Astrocyte (in vitro differentiated cells and primary cell): ENCODE measurements around the gene FGF8. TPM values are rescaled to one million over a fixed set of nuclear protein-coding genes. Genes with fewer than 3 reads are reported as not detected.

Experiments
- DNase-seq: peaks from one replicate; pipeline ENCODE4 v3.0.0-alpha.2; 2010; ENCODE audit warnings: low read depth
- FAIRE-seq: peaks from 2 replicates; lab custom pipeline; 2011; peaks lifted over from hg19 to GRCh38; lab: Jason Lieb, UNC
- H2AFZ ChIP-seq: 2 replicates; pipeline ENCODE4 v1.6.0; 2012; ENCODE audit warnings: low read depth, low read length, inconsistent platforms
- H3K27ac ChIP-seq: 2 replicates; pipeline ENCODE4 v1.5.1; 2011; ENCODE audit warnings: low read depth, low read length, inconsistent platforms
- H3K27me3 ChIP-seq: 2 replicates; pipeline ENCODE4 v1.6.0; 2011; ENCODE audit warnings: low read length, inconsistent platforms; ENCODE audit not compliant: insufficient read depth
- H3K36me3 ChIP-seq: 2 replicates; pipeline ENCODE4 v1.5.1; 2011; ENCODE audit warnings: low read length, inconsistent platforms; ENCODE audit not compliant: insufficient read depth
- H3K4me1 ChIP-seq: 2 replicates; pipeline ENCODE4 v1.5.1; 2011; ENCODE audit warnings: low read length, inconsistent platforms; ENCODE audit not compliant: insufficient read depth
- H3K4me2 ChIP-seq: 2 replicates; pipeline ENCODE4 v1.6.0; 2012; ENCODE audit warnings: low read length, inconsistent platforms
- H3K4me3 ChIP-seq: 2 replicates; pipeline ENCODE4 v1.5.1; 2011; ENCODE audit warnings: low read depth, mild to moderate bottlenecking, low read length, inconsistent platforms; ENCODE audit not compliant: insufficient read depth
- H3K79me2 ChIP-seq: 2 replicates; pipeline ENCODE4 v1.6.0; 2012; ENCODE audit warnings: mild to moderate bottlenecking, low read length, inconsistent platforms; ENCODE audit not compliant: insufficient read depth
- H3K9ac ChIP-seq: 2 replicates; pipeline ENCODE4 v1.6.0; 2012; ENCODE audit warnings: mild to moderate bottlenecking, low read length, inconsistent platforms
- H3K9me3 ChIP-seq: 2 replicates; pipeline ENCODE4 v1.5.1; 2012; ENCODE audit warnings: low read depth, mild to moderate bottlenecking, low read length, inconsistent platforms; ENCODE audit not compliant: insufficient read depth
- H4K20me1 ChIP-seq: 2 replicates; pipeline ENCODE4 v1.6.0; 2012; ENCODE audit warnings: low read length, inconsistent platforms; ENCODE audit not compliant: insufficient read depth
- H3K27ac Mint-ChIP-seq: one replicate; pipeline ENCODE4 v1.8.0; 2021; ENCODE audit warnings: mild to moderate bottlenecking, mixed read lengths; ENCODE audit not compliant: unreplicated experiment
- H3K27me3 Mint-ChIP-seq: one replicate; pipeline ENCODE4 v1.8.0; 2021; ENCODE audit warnings: low read depth, mixed read lengths; ENCODE audit not compliant: unreplicated experiment
- H3K36me3 Mint-ChIP-seq: one replicate; pipeline ENCODE4 v1.8.0; 2021; ENCODE audit warnings: low read depth, mixed read lengths; ENCODE audit not compliant: unreplicated experiment
- H3K4me1 Mint-ChIP-seq: one replicate; pipeline ENCODE4 v1.8.0; 2021; ENCODE audit warnings: low read depth, mixed read lengths; ENCODE audit not compliant: unreplicated experiment
- H3K4me3 Mint-ChIP-seq: one replicate; pipeline ENCODE4 v1.8.0; 2021; ENCODE audit warnings: mild to moderate bottlenecking, moderate library complexity, mixed read lengths; ENCODE audit not compliant: unreplicated experiment
- H3K9me3 Mint-ChIP-seq: one replicate; pipeline ENCODE4 v1.8.0; 2021; ENCODE audit warnings: mild to moderate bottlenecking, mixed read lengths; ENCODE audit not compliant: unreplicated experiment
- CTCF ChIP-seq: IDR thresholded peaks from 2 replicates; pipeline ENCODE4 v1.5.1; 2011; ENCODE audit warnings: low read depth, mild to moderate bottlenecking, inconsistent platforms, low read length, moderate library complexity; ENCODE audit not compliant: insufficient read depth
- EZH2 ChIP-seq: IDR thresholded peaks from 2 replicates; pipeline ENCODE4 v1.6.1; 2012; ENCODE audit warnings: mild to moderate bottlenecking, low read length, inconsistent platforms; ENCODE audit not compliant: insufficient read depth
- total RNA-seq: library from RNA; stranded (reverse); gene quantifications from 2 replicates; pipeline ENCODE4 v1.2.1, GENCODE V29; 2021

Gene FGF8
- total RNA-seq, 1 donor from 2014 or later, result 0.61 TPM

DNA sequence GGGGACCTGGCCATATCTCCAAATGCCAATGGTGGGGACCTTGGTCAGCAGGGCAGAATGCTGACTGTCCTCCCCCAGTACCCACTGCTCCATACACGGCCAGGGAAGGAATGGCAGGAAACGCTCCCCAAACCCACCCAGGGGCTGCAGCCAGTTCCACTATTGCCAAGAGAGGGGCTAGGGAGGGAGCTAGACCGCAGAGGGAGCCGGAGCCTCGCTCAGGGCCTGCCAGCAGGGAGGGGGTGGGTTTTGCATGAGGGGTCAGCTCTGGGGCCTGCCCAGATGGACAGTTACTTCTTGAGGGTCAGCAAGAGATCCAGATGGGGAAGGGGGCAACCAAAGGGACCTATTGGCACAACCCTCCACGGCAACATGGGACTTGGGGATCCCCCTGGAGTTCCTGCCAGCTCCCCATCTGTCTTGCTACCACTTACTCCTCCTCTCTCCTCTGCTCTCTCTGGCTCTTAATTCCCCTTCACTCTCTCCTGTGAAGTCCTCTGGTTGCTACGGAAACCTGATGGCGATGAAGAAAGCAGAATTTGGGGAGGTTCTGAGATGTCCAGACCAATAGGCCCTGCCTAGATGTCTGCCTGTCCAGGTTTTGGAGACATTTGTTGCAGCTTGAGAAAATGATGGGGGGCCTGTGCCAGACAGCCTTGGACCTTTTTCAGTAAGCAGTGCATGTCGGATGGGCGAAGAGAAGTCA, 12.6 kb downstream of the FGF8 start:
- DNase-seq, result no peak
- no peak for FAIRE-seq
- Mint-ChIP-seq H3K27ac (no peak overlapping the region), H3K4me1 (no peaks in the 10 kb centered on the region), H3K9me3 (peaks cover 2% of the 10 kb centered on the region), H3K36me3 (peaks cover 7% of the 10 kb centered on the region), H3K4me3 (no peak overlapping the region), H3K27me3 (peaks cover 71% of the 10 kb centered on the region)
- H3K79me2 ChIP-seq, result no peaks in the 10 kb centered on the region
- H3K4me2 ChIP-seq, result no peak overlapping the region
- no peak overlapping the region for H3K9ac ChIP-seq
- no peaks in the 10 kb centered on the region for H4K20me1 ChIP-seq
- no peaks in the 10 kb centered on the region for H3K36me3 ChIP-seq
- H3K9me3 ChIP-seq, result no peaks in the 10 kb centered on the region
- no peak overlapping the region for H2AFZ ChIP-seq
- no peak overlapping the region for H3K4me3 ChIP-seq
- no peaks in the 10 kb centered on the region for H3K4me1 ChIP-seq
- no peak overlapping the region for H3K27ac ChIP-seq
- peaks cover 27% of the 10 kb centered on the region for H3K27me3 ChIP-seq
- TF ChIP-seq CTCF (no peak), EZH2 (no peak)

DNA sequence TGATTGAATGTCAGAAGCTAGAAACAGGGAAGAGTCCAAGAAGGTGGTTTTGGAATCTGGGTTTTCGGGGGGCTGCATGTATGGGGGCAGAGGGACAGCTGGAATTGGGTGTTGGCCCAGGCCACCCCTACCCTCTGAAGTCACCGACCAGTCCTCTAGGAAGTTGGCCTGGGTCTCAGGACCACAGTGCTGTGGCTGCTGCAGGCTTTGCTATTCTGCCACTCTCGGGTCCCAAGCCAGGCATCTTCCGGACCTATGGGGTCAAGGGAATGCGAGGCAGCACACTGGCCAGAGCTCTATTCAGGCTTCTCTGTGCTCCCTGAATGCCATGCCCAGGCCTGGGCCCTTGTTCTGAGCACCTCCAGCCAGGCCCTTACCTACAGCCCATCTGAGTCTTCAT, 13.2 kb downstream of the FGF8 start:
- Mint-ChIP-seq H3K4me1 (no peaks in the 10 kb centered on the region), H3K9me3 (peaks cover 2% of the 10 kb centered on the region), H3K27ac (no peak overlapping the region), H3K4me3 (no peak overlapping the region), H3K27me3 (peaks cover 73% of the 10 kb centered on the region), H3K36me3 (peaks cover 10% of the 10 kb centered on the region)
- H3K27ac ChIP-seq, result no peak overlapping the region
- no peaks in the 10 kb centered on the region for H3K9me3 ChIP-seq
- H4K20me1 ChIP-seq, result no peaks in the 10 kb centered on the region
- H2AFZ ChIP-seq, result no peak overlapping the region
- no peak overlapping the region for H3K4me2 ChIP-seq
- no peaks in the 10 kb centered on the region for H3K36me3 ChIP-seq
- H3K4me1 ChIP-seq, result no peaks in the 10 kb centered on the region
- DNase-seq, result no peak
- H3K27me3 ChIP-seq, result peaks cover 30% of the 10 kb centered on the region
- H3K4me3 ChIP-seq, result no peak overlapping the region
- TF ChIP-seq CTCF (no peak), EZH2 (no peak)
- no peaks in the 10 kb centered on the region for H3K79me2 ChIP-seq
- no peak overlapping the region for H3K9ac ChIP-seq
- FAIRE-seq, result no peak

DNA sequence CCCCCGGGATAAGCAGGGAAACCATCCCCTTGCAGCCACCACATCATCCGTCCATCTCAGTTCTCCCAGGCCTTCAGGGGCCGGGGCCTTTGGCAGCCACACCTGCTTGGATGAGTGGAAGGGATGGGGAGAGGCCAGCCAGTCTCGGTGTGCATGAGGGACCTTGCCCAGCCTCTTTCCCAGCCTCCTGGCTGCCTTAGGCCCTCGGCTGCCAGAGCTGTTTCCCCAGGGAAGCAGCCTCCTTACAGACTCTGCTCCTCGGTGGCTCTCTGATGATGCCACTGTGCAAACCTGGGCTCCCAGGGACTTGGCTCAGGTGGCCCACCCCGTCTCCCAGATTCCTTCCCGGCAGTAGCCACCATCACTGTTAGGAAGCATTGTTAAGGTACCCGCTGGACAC, 14.7 kb downstream of the FGF8 start:
- H3K4me3 Mint-ChIP-seq, result no peak overlapping the region
- peaks cover 6% of the 10 kb centered on the region for H3K36me3 Mint-ChIP-seq
- H3K27ac ChIP-seq, result no peak overlapping the region
- no peak overlapping the region for H3K4me3 ChIP-seq
- peaks cover 24% of the 10 kb centered on the region for H3K27me3 ChIP-seq
- no peak overlapping the region for H3K27ac Mint-ChIP-seq
- no peaks in the 10 kb centered on the region for H3K36me3 ChIP-seq
- H3K79me2 ChIP-seq, result no peaks in the 10 kb centered on the region
- H3K9me3 Mint-ChIP-seq, result no peaks in the 10 kb centered on the region
- H3K9me3 ChIP-seq, result no peaks in the 10 kb centered on the region
- H3K4me1 Mint-ChIP-seq, result no peaks in the 10 kb centered on the region
- no peak overlapping the region for H3K4me2 ChIP-seq
- no peak for FAIRE-seq
- TF ChIP-seq CTCF (no peak), EZH2 (no peak)
- no peaks in the 10 kb centered on the region for H4K20me1 ChIP-seq
- no peak overlapping the region for H3K9ac ChIP-seq
- peaks cover 69% of the 10 kb centered on the region for H3K27me3 Mint-ChIP-seq
- H3K4me1 ChIP-seq, result no peaks in the 10 kb centered on the region
- no peak for DNase-seq
- H2AFZ ChIP-seq, result no peak overlapping the region
